Activated naive CD4-positive, alpha-beta T cell treated with anti-CD3 and anti-CD28 coated beads for 36 hours (primary cell): ENCODE data around the gene R3HDM4. TPM values are rescaled to one million over a fixed set of nuclear protein-coding genes. Genes with fewer than 3 reads are reported as not detected.
A peak's percentile ranks its signal among the peaks of the same experiment; 100 is the strongest.

Experiments used
- CTCF ChIA-PET: fragments of 350-600 bp; sonication (Branson Sonifier 250); formaldehyde crosslinking; loops from one replicate; lab custom pipeline; 2021; ENCODE audit warnings: antibody characterized with exemption; lab: Charles Lee
- DNase-seq: peaks from one replicate; pipeline ENCODE4 v3.0.0-alpha.2; 2020
- H3K27ac Mint-ChIP-seq: one replicate; pipeline ENCODE4 v1.8.0; 2021; ENCODE audit warnings: mild to moderate bottlenecking, mixed read lengths
- H3K27me3 Mint-ChIP-seq: one replicate; pipeline ENCODE4 v1.8.0; 2021; ENCODE audit warnings: low read depth, mixed read lengths
- H3K36me3 Mint-ChIP-seq: one replicate; pipeline ENCODE4 v1.8.0; 2021; ENCODE audit warnings: low read depth, mixed read lengths
- H3K4me1 Mint-ChIP-seq: one replicate; pipeline ENCODE4 v1.8.0; 2021; ENCODE audit warnings: low read depth, mixed read lengths
- H3K4me3 Mint-ChIP-seq: one replicate; pipeline ENCODE4 v1.8.0; 2021; ENCODE audit warnings: mild to moderate bottlenecking, moderate library complexity, mixed read lengths
- H3K9me3 Mint-ChIP-seq: one replicate; pipeline ENCODE4 v1.8.0; 2021; ENCODE audit warnings: mixed read lengths
- intact Hi-C: fragments of 100-400 bp; cut with micrococcal nuclease; formaldehyde crosslinking; loops from one replicate; pipeline ENCODE4 v1.15.1; 2023
- total RNA-seq, 2 experiments: library from RNA; stranded (reverse); gene quantifications; one replicate each; pipeline ENCODE4 v1.2.3, GENCODE V29; 2021

The R3HDM4 gene
- total RNA-seq, 2 experiments from 2014 or later, result 111 to 120 TPM

DNA sequence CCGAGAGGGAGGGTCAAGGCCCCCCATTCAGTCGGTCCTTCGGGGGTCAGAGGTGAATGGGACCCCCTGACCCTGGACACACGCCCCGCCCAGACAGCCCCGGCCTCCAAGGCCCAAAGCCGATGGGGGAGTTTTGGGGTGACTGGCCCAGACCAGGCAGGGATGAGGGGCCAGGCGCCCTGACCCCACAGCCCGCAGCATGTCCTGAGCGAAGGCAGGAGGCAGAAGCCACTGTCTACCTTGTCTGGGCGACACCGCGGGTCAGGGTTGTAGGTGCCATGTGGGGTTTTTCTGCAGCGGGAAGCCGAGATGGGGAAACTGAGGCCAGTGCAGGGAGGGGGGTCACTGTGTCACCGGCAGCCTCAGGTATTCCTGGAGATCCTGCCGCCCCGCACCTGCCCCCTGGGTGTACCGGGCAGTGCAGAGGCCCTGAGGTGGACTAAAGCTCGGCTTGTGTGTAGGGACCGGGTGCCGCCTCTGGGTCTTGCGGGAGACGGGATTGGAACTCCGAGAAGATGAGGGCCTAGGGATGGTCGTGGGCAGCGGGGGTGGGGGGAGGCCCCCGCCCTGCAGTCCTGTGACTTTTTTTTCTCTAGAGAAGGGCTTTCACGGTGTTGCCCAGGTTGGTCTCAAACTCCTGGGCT lies 21.3 kb upstream of the R3HDM4 start:
- CTCF ChIA-PET, result interaction anchor here (1.5 kb wide), 1 partner anchor 71 kb away, joined by 5 read pairs; no protein-coding TSS in a partner anchor

DNA sequence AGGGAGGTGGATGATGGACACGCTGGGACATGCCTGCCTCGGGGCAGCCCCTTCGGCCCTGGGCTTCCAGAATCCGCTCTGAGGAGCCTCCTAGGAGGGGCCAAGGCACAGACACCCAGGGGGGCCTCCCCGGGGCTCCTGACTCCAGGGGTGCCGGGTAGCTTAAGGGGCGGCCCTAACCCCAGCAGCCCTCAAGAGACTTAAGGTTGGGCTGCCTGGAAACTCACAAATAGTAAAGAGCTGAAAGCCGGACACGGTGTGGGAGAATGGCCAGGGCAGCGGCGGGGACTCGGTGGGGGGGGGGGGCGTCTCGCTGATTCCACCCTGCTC lies 20.5 kb upstream of the R3HDM4 start:
- no peaks in the 10 kb centered on the region for H3K9me3 Mint-ChIP-seq
- no peak for DNase-seq
- no peak overlapping the region for H3K27ac Mint-ChIP-seq
- H3K4me3 Mint-ChIP-seq, result no peak overlapping the region
- H3K36me3 Mint-ChIP-seq, result peaks cover 5% of the 10 kb centered on the region
- CTCF ChIA-PET, result interaction anchor here (1.1 to 1.5 kb wide), 2 partner anchors 10 to 70 kb away, joined by 4 to 5 read pairs; no protein-coding TSS in a partner anchor
- no peaks in the 10 kb centered on the region for H3K27me3 Mint-ChIP-seq
- intact Hi-C loops, result no loop called here
- peaks cover 25% of the 10 kb centered on the region for H3K4me1 Mint-ChIP-seq

More for the DNA sequence above, 21.3 kb upstream of the R3HDM4 start:
- H3K27me3 Mint-ChIP-seq, result no peaks in the 10 kb centered on the region
- no peak overlapping the region for H3K27ac Mint-ChIP-seq
- peaks cover 5% of the 10 kb centered on the region for H3K36me3 Mint-ChIP-seq
- no peaks in the 10 kb centered on the region for H3K9me3 Mint-ChIP-seq
- DNase-seq, result no peak
- no peak overlapping the region for H3K4me3 Mint-ChIP-seq
- intact Hi-C loops, result no loop called here
- peaks cover 25% of the 10 kb centered on the region for H3K4me1 Mint-ChIP-seq

- H3K27ac Mint-ChIP-seq, result no peak overlapping the region
- peaks cover 20% of the 10 kb centered on the region for H3K4me1 Mint-ChIP-seq
- no peaks in the 10 kb centered on the region for H3K9me3 Mint-ChIP-seq
- H3K36me3 Mint-ChIP-seq, result peaks cover 5% of the 10 kb centered on the region
- peak overlapping the region; percentile 63 for H3K4me3 Mint-ChIP-seq
- intact Hi-C loops, result no loop called here
- CTCF ChIA-PET, result interaction anchor here (1.1 to 1.5 kb wide), 4 partner anchors 9 to 70 kb away, joined by 3 to 8 read pairs (median 4); partner anchors contain the start of gene WDR18
- peak; percentile 54 for DNase-seq
- H3K27me3 Mint-ChIP-seq, result no peaks in the 10 kb centered on the region
Measured at GRCh38 chr19:932648-933552, 19.9 kb upstream of the R3HDM4 start.

- Mint-ChIP-seq H3K4me3 (no peak overlapping the region), H3K4me1 (peaks cover 14% of the 10 kb centered on the region), H3K9me3 (no peaks in the 10 kb centered on the region), H3K36me3 (peaks cover 2% of the 10 kb centered on the region), H3K27me3 (no peaks in the 10 kb centered on the region), H3K27ac (no peak overlapping the region)
- intact Hi-C loops, result no loop called here
- no peak for DNase-seq
- CTCF ChIA-PET, result interaction anchor here (1.1 to 1.3 kb wide), 3 partner anchors 9 to 52 kb away, joined by 3 to 8 read pairs (median 4); partner anchors contain the start of gene WDR18
Measured at GRCh38 chr19:931860-932647, 19.0 kb upstream of the R3HDM4 start.

GRCh38 chr19:929891-930258 lies 16.9 kb upstream of the R3HDM4 start:
- CTCF ChIA-PET, result interaction anchor here (0.6 kb wide), 1 partner anchor 166 kb away, joined by 3 read pairs; no protein-coding TSS in a partner anchor
- peak overlapping the region; percentile 9 for H3K4me3 Mint-ChIP-seq
- intact Hi-C loops, result loop anchor here (5.0 kb wide), 2 partner anchors 167 to 262 kb away; partner anchors contain the start of gene POLR2E

DNA sequence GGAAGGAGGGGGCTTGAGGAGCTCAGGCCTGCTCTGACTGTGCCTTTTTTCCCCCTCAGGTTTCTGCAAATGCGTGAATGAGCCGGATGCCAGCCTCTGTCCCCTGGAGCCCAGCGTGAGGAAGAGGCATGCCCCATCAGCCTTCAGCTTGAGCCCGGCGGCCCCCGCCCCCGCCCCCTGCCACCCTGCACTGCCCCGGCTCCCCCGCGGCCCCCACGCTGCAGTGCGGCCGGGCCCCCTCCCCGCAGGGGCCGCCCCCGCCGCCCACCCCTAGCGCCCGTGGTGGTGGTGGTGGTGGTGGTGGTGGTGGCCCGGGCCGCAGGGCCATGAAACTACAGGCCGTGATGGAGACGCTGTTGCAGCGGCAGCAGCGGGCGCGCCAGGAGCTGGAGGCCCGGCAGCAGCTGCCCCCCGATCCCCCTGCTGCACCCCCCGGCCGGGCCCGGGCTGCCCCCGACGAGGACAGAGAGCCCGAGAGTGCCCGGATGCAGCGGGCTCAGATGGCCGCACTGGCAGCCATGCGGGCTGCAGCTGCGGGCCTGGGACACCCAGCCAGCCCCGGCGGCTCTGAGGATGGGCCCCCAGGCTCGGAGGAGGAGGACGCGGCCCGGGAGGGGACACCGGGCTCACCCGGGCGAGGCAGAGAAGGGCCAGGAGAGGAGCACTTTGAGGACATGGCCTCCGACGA lies 16.3 kb upstream of the R3HDM4 start:
- H3K36me3 Mint-ChIP-seq, result peaks cover 2% of the 10 kb centered on the region
- H3K27ac Mint-ChIP-seq, result no peak overlapping the region
- H3K4me1 Mint-ChIP-seq, result peaks cover 12% of the 10 kb centered on the region
- DNase-seq, result no peak
- CTCF ChIA-PET, result no interaction called here
- H3K4me3 Mint-ChIP-seq, result no peak overlapping the region
- no peaks in the 10 kb centered on the region for H3K27me3 Mint-ChIP-seq
- H3K9me3 Mint-ChIP-seq, result no peaks in the 10 kb centered on the region
- intact Hi-C loops, result loop anchor here (5.0 kb wide), 2 partner anchors 168 to 263 kb away; partner anchors contain the start of gene POLR2E

More at GRCh38 chr19:929891-930258, 16.9 kb upstream of the R3HDM4 start:
- Mint-ChIP-seq H3K36me3 (peaks cover 2% of the 10 kb centered on the region), H3K4me1 (peaks cover 11% of the 10 kb centered on the region), H3K27me3 (no peaks in the 10 kb centered on the region), H3K9me3 (no peaks in the 10 kb centered on the region), H3K27ac (no peak overlapping the region)
- no peak for DNase-seq

GRCh38 chr19:928471-929202 lies 15.6 kb upstream of the R3HDM4 start:
- H3K27ac Mint-ChIP-seq, result no peak overlapping the region
- peaks cover 12% of the 10 kb centered on the region for H3K4me1 Mint-ChIP-seq
- H3K36me3 Mint-ChIP-seq, result peaks cover 2% of the 10 kb centered on the region
- no peak for DNase-seq
- CTCF ChIA-PET, result no interaction called here
- no peaks in the 10 kb centered on the region for H3K27me3 Mint-ChIP-seq
- intact Hi-C loops, result loop anchor here (5.0 kb wide), 2 partner anchors 169 to 264 kb away; partner anchors contain the start of gene POLR2E
- H3K4me3 Mint-ChIP-seq, result no peak overlapping the region
- H3K9me3 Mint-ChIP-seq, result no peaks in the 10 kb centered on the region

DNA sequence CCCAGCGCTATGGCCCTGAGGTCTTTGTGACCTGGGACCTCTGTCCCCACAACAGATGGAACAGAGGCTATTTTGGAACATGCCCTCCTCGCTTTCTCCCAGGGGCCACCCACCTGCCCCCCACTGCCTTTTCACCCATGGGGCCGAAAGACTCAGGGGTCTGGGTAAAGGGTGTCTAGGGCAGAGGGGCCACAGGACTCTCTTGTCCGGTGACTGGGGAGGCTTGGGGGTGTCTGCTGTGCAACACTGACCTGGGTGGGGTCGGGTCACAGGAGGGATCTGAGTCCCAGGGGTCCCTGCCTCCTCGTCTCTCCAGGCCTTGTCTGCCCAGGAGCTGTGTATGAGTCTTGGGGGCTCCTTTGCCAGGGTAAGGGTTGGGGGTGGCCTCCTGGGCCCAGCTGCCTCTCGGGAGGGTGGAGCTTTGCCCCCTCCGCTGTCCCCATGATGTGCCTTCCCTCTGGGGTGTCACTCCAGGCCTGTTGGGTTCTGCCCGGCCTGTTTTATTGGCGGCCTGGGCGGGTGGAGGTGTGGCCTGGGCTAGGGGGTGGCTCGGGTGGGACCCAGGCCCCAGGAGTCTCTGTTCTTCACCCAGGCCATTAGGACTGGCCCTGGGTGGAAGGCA lies 14.9 kb upstream of the R3HDM4 start:
- Mint-ChIP-seq H3K4me3 (peak overlapping the region; percentile 24), H3K27me3 (no peaks in the 10 kb centered on the region), H3K4me1 (peaks cover 9% of the 10 kb centered on the region), H3K9me3 (no peaks in the 10 kb centered on the region), H3K36me3 (peaks cover 2% of the 10 kb centered on the region), H3K27ac (no peak overlapping the region)
- CTCF ChIA-PET, result no interaction called here
- intact Hi-C loops, result loop anchor here (2.0 to 5.0 kb wide), 3 partner anchors 13 to 264 kb away; partner anchors contain the start of gene POLR2E
- DNase-seq, result no peak

DNA sequence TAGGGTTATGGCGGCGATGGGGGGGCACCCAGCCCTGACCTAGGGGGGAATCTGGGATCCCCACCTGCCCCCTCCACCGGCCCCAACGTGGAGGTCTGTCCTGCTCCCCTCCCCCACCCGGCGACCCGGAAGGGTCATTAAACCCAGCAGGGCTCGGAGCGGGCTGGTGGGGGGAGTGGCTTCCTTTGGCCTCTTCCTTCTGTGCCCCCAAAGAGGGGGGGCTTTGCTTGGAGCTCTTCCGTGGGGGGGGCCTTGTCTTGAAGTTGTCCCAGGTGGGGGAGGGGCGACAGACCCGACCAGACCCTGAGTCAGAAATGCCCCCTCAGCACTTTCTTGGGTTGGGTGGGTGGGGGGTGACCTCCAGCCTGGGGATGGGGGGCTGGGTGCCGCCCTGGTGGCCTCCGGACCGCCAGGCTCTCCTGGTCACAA lies 14.3 kb upstream of the R3HDM4 start:
- intact Hi-C loops, result loop anchor here (2.0 to 5.0 kb wide), 3 partner anchors 13 to 265 kb away; partner anchors contain the start of gene POLR2E
- H3K4me3 Mint-ChIP-seq, result peak overlapping the region; percentile 9

GRCh38 chr19:926589-927350 lies 13.8 kb upstream of the R3HDM4 start:
- Mint-ChIP-seq H3K27me3 (no peaks in the 10 kb centered on the region), H3K36me3 (no peaks in the 10 kb centered on the region), H3K27ac (no peak overlapping the region), H3K4me3 (peak overlapping the region; percentile 73), H3K4me1 (peaks cover 4% of the 10 kb centered on the region), H3K9me3 (no peaks in the 10 kb centered on the region)
- intact Hi-C loops, result loop anchor here (2.0 to 5.0 kb wide), 3 partner anchors 14 to 266 kb away; partner anchors contain the start of gene POLR2E
- CTCF ChIA-PET, result no interaction called here
- DNase-seq, result peak; percentile 91

More for the DNA sequence above, 14.3 kb upstream of the R3HDM4 start:
- no peak for DNase-seq
- no peaks in the 10 kb centered on the region for H3K9me3 Mint-ChIP-seq
- no peaks in the 10 kb centered on the region for H3K36me3 Mint-ChIP-seq
- H3K4me1 Mint-ChIP-seq, result peaks cover 6% of the 10 kb centered on the region
- CTCF ChIA-PET, result no interaction called here
- H3K27ac Mint-ChIP-seq, result no peak overlapping the region
- no peaks in the 10 kb centered on the region for H3K27me3 Mint-ChIP-seq
